NCI-H187 treated with DMSO at 0.1 percent for 48 hours (cell line): ENCODE measurements around the gene ACY1.
"Not testable (repeated sequence)": the region's sequence is repeated elsewhere in the genome, so short reads cannot be mapped to it uniquely, and the experiment has no call there.

Source experiments
- DNase-seq: peaks from one replicate; lab custom pipeline; 2025; lab: John Stamatoyannopoulos, UW

The ACY1 gene

GRCh38 chr3:52025453-52025852 lies 42.1 kb downstream of the ACY1 start:
- no peak for DNase-seq

GRCh38 chr3:52026041-52026440 lies 42.7 kb downstream of the ACY1 start:
- DNase-seq: no peak

DNA sequence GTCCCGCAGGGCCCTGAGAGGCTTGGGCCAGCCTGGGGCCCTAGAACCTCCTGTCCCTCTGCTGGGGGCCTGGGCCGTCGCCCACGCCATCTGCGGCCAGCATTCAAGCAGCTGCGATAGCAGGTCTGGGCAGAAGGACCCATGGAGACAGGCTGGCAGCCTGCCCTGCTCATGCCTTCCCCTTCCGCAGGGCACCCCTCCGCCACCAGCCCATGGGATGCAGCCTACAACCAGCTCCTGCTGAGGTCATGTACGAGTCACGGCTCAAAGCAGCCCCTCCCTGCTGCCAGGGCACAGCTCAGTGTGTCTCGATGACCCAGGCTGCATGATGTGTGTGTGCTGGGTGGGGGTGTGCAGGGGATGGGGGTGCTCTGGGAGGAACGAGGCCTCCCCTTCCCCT lies 45.2 kb downstream of the ACY1 start:
- no peak for DNase-seq

GRCh38 chr3:52029053-52029452 lies 45.7 kb downstream of the ACY1 start:
- DNase-seq: no peak

GRCh38 chr3:52029535-52029934 lies 46.2 kb downstream of the ACY1 start:
- no peak for DNase-seq

GRCh38 chr3:52030714-52031310 lies 47.5 kb downstream of the ACY1 start:
- no peak for DNase-seq

- DNase-seq: no peak
Measured at GRCh38 chr3:52031896-52032295, 48.6 kb downstream of the ACY1 start.

- DNase-seq: no peak
Measured at GRCh38 chr3:52032702-52033408, 49.5 kb downstream of the ACY1 start.

DNA sequence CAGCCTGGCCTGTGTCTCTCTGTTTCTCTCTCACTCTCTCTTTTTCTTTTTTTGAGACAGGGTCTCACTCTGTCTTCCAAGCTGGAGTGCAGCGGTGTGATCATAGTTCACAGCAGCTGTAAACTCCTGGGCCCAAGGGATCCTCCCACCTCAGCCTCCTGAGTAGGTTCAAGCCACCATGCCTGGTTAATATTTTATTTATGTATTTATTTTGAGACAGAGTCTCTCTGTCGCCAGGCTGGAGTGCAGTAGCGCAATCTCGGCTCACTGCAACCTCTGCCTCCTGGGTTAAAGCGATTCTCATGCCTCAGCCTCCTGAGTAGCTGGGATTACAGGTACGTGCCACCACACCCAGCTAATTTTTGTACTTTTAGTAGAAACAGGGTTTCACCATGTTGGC lies 50.4 kb downstream of the ACY1 start:
- DNase-seq: not testable (repeated sequence)

DNA sequence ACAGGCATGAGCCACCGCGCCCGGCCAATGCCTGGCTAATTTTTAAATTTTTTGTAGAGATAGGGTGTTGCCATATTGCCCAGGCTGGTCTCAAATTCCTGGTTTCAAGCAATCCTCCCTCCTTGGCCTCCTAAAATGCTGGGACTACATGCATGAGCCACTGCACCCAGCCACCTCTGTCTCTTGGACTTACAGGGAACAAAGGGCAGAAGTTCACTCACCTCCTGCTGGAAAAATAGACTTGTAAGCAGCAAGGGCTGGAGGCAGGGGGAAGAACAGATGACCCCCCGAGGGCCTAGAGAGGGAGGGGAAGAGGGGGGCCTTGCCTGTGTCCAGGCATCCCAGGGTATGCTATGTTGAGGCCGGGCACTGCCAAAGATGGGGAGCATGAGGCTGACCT lies 50.9 kb downstream of the ACY1 start:
- DNase-seq: no peak

- no peak for DNase-seq
Measured at GRCh38 chr3:52034651-52035050, 51.3 kb downstream of the ACY1 start.

DNA sequence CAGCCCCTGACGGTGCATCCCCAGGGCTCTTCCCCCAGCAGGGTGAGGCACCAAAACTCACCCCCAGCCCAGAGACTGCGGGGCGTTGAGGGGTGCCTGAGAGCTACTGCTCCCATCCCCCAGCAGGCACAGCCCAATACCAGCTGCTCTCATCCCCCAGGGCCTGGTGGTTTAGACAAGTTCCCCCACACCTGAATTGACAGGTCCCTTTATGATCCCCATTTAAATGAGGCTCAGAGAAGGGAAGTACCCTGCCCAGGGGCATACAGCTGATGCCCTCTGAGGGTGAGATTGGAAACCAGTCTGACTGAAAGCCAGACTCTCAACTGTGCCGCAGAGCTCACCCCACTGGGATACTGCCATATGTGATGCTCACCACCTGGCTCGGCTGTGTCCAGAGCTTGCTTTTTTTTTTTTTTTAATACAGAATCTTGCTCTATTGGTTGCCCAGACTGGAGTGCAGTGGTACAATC lies 52.9 kb downstream of the ACY1 start:
- DNase-seq: no peak

GRCh38 chr3:52036829-52037228 lies 53.5 kb downstream of the ACY1 start:
- DNase-seq: no peak

GRCh38 chr3:52037291-52037690 lies 54.0 kb downstream of the ACY1 start:
- DNase-seq: no peak

DNA sequence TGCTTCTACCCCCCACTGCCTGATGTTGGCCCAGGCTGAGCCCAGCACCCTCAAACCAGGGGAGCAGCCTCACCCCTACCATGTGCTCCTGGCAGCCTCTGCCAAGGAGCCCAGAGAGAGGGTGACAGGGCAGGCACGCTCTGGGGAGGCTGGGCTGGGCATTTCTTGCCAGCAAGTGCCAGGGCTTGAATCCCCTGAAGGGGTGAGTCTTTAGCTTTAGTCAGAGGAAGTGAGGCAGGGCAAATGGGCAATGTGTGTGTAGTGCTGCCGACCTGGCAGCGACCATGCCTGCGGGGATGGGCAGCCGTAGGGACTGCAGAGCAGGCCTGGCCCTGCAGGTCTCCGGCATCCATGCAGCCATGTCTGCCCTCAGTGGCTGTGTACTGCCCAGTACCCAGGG lies 54.9 kb downstream of the ACY1 start:
- DNase-seq: no peak
